Measurements from ENCODE around the gene ELFN1. TPM values are rescaled to one million over a fixed set of nuclear protein-coding genes. Genes with fewer than 3 reads are reported as not detected.

Gene ELFN1
- total RNA-seq, 4 donors from 2014 or later = 0.51 to 6.7 (median 3.6) TPM

GRCh38 chr7:1709900-1710299, 39.8 kb downstream of the ELFN1 start:
- intact Hi-C loops (cut with DNase I; ENCODE audit: low total_unique reads) = no loop called here
- no peak overlapping the region for H3K27ac ChIP-seq
- H3K9me3 ChIP-seq = peaks cover 0 to 6% of the 10 kb centered on the region in 2 donors
- DNase-seq = no peak
- TF ChIP-seq CTCF (IDR thresholded peaks at IDR 0.05) (no peak), POLR2A (IDR thresholded peaks at IDR 0.05) (no peak)
- no peak overlapping the region for H3K4me3 ChIP-seq
- H3K36me3 ChIP-seq = no peaks in the 10 kb centered on the region
- no peaks in the 10 kb centered on the region for H3K27me3 ChIP-seq
- no peaks in the 10 kb centered on the region for H3K4me1 ChIP-seq

GRCh38 chr7:1710936-1711335, 40.9 kb downstream of the ELFN1 start:
- H3K27ac ChIP-seq = no peak overlapping the region
- peaks cover 0 to 6% of the 10 kb centered on the region in 2 donors for H3K9me3 ChIP-seq
- intact Hi-C loops (cut with DNase I; ENCODE audit: low total_unique reads) = no loop called here
- H3K36me3 ChIP-seq = no peaks in the 10 kb centered on the region
- DNase-seq = no peak
- TF ChIP-seq POLR2A (IDR thresholded peaks at IDR 0.05) (no peak), CTCF (IDR thresholded peaks at IDR 0.05) (no peak)
- H3K4me3 ChIP-seq = no peak overlapping the region
- no peaks in the 10 kb centered on the region for H3K4me1 ChIP-seq
- no peaks in the 10 kb centered on the region for H3K27me3 ChIP-seq

GRCh38 chr7:1712907-1713501, 42.9 kb downstream of the ELFN1 start:
- TF ChIP-seq POLR2A (IDR thresholded peaks at IDR 0.05) (no peak), CTCF (IDR thresholded peaks at IDR 0.05) (no peak)
- Histone ChIP-seq H3K27ac (no peak overlapping the region), H3K27me3 (no peaks in the 10 kb centered on the region), H3K4me1 (no peaks in the 10 kb centered on the region), H3K4me3 (no peak overlapping the region), H3K9me3 (peaks cover 0 to 6% of the 10 kb centered on the region in 2 donors), H3K36me3 (no peaks in the 10 kb centered on the region)
- no peak for DNase-seq
- intact Hi-C loops (cut with DNase I; ENCODE audit: low total_unique reads) = no loop called here

- intact Hi-C loops (cut with DNase I; ENCODE audit: low total_unique reads) = no loop called here
- no peak overlapping the region for H3K4me3 ChIP-seq
- no peaks in the 10 kb centered on the region for H3K27me3 ChIP-seq
- no peaks in the 10 kb centered on the region for H3K4me1 ChIP-seq
- no peak overlapping the region for H3K27ac ChIP-seq
- no peak for TF ChIP-seq POLR2A (IDR thresholded peaks at IDR 0.05)
- no peak for TF ChIP-seq CTCF (IDR thresholded peaks at IDR 0.05)
- H3K9me3 ChIP-seq = peaks cover 0 to 6% of the 10 kb centered on the region in 2 donors
- no peak for DNase-seq
- no peaks in the 10 kb centered on the region for H3K36me3 ChIP-seq
Measured at GRCh38 chr7:1713502-1714484, 43.7 kb downstream of the ELFN1 start.

Data from uterus (tissue), 4 donors.